ENCODE results near the gene CKAP4.

The CKAP4 gene

DNA sequence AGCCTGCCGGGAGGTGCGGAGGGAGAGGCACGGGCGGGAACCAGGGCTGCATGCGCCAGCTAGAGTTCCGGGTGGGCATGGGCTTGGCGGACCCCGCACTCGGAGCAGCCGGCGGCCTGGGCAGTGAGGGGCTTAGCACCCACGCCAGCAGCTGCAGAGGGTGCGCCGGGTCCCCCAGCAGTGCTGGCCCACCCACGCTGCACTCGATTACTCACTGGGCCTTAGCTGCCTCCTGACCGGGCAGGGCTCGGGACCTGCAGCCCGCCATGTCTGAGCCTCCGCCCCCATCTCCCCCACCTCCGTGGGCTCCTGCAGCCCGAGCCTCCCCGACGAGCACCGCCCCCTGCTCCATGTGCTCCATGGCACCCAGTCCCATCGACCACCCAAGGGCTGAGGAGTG lies 14.8 kb downstream of the CKAP4 start:
- TF ChIP-seq, protein P1, sequence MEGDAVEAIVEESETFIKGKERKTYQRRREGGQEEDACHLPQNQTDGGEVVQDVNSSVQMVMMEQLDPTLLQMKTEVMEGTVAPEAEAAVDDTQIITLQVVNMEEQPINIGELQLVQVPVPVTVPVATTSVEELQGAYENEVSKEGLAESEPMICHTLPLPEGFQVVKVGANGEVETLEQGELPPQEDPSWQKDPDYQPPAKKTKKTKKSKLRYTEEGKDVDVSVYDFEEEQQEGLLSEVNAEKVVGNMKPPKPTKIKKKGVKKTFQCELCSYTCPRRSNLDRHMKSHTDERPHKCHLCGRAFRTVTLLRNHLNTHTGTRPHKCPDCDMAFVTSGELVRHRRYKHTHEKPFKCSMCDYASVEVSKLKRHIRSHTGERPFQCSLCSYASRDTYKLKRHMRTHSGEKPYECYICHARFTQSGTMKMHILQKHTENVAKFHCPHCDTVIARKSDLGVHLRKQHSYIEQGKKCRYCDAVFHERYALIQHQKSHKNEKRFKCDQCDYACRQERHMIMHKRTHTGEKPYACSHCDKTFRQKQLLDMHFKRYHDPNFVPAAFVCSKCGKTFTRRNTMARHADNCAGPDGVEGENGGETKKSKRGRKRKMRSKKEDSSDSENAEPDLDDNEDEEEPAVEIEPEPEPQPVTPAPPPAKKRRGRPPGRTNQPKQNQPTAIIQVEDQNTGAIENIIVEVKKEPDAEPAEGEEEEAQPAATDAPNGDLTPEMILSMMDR (conservative IDR thresholded peaks at IDR 0.05; ENCODE audit: low read length) = no peak
- no peak overlapping the region for H3K4me3 ChIP-seq (ENCODE audit: low read length)
- no peak for DNase-seq (ENCODE audit: low read depth)

DNA sequence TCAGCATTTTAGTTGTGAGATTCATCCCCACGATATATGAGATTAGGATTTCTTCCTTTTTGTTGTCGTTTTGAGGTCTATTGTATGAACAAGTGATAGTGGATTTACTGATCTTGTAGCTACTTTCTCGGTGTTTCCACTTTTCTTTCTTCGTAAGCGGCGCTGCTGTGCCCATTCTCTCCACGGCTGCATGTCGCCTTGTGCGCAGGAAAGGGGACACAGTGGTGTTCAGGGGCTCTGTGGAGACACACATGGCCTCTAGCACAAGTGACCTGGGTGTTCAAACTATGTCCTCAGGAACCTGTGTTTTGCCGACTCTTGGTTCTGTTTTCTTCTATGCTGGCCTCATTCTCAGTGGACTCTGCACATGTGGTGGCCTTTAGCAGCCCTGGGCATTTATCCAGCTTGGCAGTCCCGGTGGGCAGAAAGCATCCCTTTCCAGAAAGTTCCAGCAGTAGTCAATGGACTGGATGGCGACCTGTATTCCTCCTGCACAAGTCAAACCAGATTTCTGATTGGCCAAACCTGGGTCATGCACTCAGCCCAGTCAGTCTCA lies 18.7 kb downstream of the CKAP4 start:
- no peak for DNase-seq (ENCODE audit: low read depth)
- no peak overlapping the region for H3K4me3 ChIP-seq (ENCODE audit: low read length)
- TF ChIP-seq, protein P1 (conservative IDR thresholded peaks at IDR 0.05; ENCODE audit: low read length) = no peak

DNA sequence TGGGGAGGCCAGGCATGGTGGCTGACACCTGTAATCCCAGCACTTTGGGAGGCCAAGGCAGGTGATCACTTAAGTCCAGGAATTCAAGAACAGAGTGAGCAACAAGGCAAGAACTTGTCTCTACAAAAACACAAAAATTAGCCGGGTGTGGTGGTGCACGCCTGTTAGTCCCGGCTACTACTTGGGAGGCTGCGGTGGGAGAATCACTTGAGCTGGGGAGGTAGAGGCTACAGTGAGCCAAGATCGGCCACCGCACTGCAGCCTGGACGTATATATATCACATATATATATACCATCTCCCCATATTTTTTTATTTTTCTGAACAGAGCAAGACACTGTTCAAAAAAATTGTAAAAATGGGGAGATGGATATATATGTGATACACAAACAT lies 19.5 kb downstream of the CKAP4 start:
- H3K4me3 ChIP-seq (ENCODE audit: low read length) = no peak overlapping the region
- TF ChIP-seq, protein P1 (conservative IDR thresholded peaks at IDR 0.05; ENCODE audit: low read length) = no peak
- no peak for DNase-seq (ENCODE audit: low read depth)

DNA sequence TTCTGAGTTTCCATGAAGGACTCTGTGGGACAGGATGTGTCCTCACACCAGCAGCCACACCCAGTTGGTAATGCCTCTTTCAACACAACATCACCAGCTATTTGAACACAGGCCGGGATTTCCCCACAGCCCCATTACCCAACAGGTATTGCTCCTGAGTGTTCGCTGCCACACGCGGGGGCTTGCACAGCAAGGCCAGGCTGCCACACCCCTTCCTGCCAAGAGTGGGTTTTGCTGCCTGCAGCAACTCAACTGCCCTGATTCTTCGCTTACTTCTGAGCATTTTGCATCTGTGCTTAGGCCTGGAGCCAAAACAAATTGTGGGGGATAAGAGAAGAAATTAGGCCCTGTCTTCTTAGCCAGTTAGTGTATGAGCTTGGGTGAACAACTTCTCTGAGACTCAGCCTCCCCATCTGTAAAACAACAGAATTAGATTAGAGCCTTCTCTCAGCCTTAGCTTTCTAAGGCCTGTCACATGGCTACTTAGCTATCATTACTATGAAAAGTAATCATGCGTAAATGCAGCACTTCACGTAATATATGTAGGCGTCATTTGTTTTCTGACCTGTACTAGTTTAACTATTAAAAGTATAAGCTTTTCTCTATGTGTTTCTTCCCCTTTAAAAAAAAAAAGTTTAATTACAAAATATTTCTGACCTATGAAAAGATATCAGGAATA lies 20.0 kb downstream of the CKAP4 start:
- DNase-seq (ENCODE audit: low read depth) = peak; percentile 52
- H3K4me3 ChIP-seq (ENCODE audit: low read length) = no peak overlapping the region
- TF ChIP-seq, protein P1 (conservative IDR thresholded peaks at IDR 0.05; ENCODE audit: low read length) = no peak

DNA sequence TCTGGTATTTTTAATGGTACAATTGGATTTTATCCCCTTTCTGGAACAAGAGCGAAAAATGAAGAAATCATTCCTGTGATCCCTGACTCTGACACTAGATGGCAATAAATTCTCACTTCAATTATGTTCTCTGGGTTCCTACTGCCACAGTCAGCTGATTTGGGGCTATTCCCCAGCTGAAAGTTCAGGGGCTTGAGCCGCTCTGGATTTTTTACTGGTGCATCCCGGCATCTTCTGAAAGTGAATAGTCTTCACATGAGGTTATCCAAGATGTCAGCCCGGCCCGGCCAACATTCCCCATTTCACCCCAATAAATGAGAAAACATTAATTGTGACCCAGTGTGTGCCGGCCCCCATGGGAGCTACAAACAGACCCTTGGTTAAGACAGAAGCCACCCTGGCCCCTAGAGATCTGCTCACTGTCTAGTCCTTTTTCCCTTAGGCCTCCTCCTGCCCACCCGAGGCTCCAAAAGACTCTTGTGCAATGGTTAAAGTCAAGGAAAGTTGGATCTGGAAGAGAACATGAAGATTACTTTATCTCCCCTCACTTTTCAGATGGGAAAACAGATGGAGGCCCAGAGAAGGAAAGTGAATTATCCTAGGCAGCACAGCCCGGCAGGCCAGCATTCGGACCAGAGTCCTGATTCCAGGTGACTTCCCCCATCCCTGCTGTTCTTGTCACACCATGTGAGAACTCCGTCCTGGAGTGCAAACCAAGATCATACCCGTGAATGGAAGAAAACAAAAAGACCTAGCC lies 20.8 kb downstream of the CKAP4 start:
- H3K4me3 ChIP-seq (ENCODE audit: low read length) = no peak overlapping the region
- DNase-seq (ENCODE audit: low read depth) = peak; percentile 66
- TF ChIP-seq, protein P1 (conservative IDR thresholded peaks at IDR 0.05; ENCODE audit: low read length) = peak; percentile 77

DNA sequence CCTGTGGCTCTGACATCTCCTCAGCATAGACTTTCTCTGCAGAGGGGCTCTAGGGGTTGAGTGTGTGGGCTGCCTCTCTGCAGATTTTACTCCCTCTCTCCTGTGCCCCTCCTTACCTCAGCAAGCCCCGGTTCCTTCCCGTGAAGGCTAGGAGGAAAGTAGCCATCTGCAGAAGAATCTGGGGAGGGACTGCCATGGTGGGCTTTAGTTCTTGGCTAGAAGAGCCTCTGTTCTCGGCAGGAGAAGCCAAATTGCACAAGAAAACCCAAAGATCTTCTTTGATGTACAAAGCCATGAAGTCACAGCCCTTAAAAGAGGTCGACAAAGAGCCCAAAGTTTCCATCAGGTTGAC lies 23.5 kb downstream of the CKAP4 start:
- TF ChIP-seq, protein P1 (conservative IDR thresholded peaks at IDR 0.05; ENCODE audit: low read length) = no peak
- no peak overlapping the region for H3K4me3 ChIP-seq (ENCODE audit: low read length)
- DNase-seq (ENCODE audit: low read depth) = no peak

All from AG10803 (cell line).